ENCODE results near the gene C4B. TPM values are rescaled to one million over a fixed set of nuclear protein-coding genes. Genes with fewer than 3 reads are reported as not detected.

C4B gene
- total RNA-seq, 1 experiment from 2014 or later = 1.8 TPM

DNA sequence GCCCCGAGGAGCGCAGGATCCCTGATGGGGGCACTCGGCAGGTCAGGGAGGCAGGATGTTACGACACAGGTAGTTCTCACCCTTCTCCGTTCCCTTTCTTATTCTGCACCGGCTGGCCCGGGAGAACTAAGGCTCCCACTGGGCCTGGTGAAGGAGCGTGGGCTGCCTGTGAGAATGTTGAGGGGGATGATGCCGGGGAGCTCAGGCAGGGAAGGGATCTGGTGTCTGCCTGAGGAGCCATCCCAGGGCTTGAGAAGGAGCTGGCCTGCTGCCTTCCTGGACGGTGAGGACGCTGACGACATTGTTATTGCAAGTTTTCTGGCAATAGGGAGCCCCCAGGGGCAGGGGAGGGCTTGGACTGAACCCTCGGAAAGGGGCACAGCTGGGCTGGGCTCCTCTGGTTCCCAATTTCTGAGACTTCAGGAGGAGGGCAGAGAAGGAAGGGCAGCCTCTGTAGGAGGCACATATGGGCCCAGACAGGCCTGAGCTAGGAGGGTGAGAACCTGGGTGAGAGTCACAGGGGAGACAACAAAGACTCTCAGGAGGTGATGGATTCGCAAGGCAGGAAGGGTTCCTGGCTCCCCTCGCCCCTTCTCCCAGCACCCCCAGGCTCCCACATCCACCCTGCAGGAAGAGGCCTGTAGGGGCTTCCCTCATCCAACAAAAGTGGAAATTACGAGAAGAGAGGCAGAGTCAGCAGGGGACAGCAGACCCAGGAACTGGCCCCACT, 56.4 kb downstream of the C4B start:
- Histone ChIP-seq H3K4me1 (peaks cover 37% of the 10 kb centered on the region), H3K9me3 (replicated peaks) (no peaks in the 10 kb centered on the region), H3K36me3 (no peaks in the 10 kb centered on the region), H3K27ac (no peak overlapping the region), H3K27me3 (no peaks in the 10 kb centered on the region), H3K4me3 (no peak overlapping the region)
- DNase-seq = no peak

DNA sequence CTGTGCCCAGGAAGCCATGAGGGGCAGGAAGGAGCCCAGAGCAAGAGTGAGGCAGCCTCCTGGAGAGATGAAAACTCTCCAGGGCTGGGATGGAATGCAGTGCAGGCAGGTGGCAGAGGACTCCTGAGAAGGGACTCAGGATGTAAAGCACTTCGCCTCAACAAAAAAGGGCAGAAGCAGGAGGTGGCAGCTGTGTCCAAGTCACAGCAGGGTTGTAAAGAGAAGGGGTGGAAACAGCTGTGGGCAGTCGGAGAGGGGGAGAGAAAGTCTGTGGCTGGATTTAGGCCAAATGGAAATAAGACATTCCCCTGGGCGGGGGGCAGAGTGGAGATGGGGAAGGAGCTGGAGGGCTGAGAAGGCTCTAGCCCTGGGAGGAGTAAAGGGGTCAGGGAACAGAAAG, 58.5 kb downstream of the C4B start:
- DNase-seq = peak; percentile 77 to 87
- Histone ChIP-seq H3K27ac (peak overlapping the region; percentile 19; the same call in 1 of the 2 replicates), H3K36me3 (no peaks in the 10 kb centered on the region), H3K4me3 (no peak overlapping the region), H3K9me3 (replicated peaks) (no peaks in the 10 kb centered on the region), H3K4me1 (peaks cover 48% of the 10 kb centered on the region), H3K27me3 (no peaks in the 10 kb centered on the region)

DNA sequence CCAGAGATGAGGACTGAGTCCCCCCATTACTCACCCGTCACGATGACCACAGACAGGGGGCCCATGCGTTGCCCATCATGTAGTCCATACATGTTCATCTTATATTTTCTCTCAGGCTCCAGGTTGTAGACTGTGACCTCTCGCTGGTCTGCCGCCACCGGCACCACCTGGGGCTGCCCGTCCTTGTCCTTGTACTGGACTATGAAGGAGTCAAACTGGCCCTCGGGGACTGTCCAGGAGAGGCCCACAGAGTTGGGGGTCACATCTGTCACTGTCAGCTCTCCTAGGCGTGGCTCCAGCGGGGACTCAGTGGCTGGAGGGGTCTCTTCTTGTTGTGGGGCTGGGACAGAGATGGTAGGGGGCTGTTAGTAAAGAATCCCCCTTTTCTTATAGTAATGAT, 59.0 kb downstream of the C4B start:
- peaks cover 48% of the 10 kb centered on the region for H3K4me1 ChIP-seq
- H3K9me3 ChIP-seq (replicated peaks) = no peaks in the 10 kb centered on the region
- H3K36me3 ChIP-seq = no peaks in the 10 kb centered on the region
- H3K27ac ChIP-seq = peak overlapping the region; percentile 19; the same call in 1 of the 2 replicates
- H3K27me3 ChIP-seq = no peaks in the 10 kb centered on the region
- no peak overlapping the region for H3K4me3 ChIP-seq
- no peak for DNase-seq

DNA sequence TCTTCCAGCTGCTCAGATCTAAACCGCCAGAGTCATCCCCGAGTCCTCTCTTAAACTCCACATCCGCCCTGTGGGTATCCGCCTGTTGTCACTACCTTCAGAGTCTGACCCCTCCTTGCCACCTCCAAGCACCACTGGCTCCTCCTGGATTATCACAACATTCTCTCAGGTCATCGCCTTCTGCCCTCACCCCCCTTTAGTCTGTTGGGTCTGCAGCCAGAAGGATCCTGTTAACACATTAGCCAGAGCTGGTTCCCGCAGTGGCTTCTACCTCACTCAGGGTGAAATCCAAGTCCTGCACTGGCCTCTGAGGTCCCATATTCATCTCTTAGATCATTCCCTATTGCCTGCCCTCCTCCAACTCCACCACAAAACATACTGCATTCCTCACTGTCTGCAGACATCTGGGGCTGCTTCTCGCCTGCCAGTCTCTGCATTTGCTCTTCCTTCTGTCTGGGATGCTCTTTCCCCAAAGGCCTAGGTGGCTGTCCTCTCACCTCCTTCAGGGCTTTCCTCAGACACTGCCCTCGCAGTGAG, 60.5 kb downstream of the C4B start:
- peak; percentile 61 to 69 for DNase-seq
- H3K4me3 ChIP-seq = no peak overlapping the region
- H3K9me3 ChIP-seq (replicated peaks) = no peaks in the 10 kb centered on the region
- H3K27ac ChIP-seq = peak overlapping the region; percentile 70
- H3K36me3 ChIP-seq = no peaks in the 10 kb centered on the region
- H3K27me3 ChIP-seq = no peaks in the 10 kb centered on the region
- peaks cover 48% of the 10 kb centered on the region for H3K4me1 ChIP-seq

DNA sequence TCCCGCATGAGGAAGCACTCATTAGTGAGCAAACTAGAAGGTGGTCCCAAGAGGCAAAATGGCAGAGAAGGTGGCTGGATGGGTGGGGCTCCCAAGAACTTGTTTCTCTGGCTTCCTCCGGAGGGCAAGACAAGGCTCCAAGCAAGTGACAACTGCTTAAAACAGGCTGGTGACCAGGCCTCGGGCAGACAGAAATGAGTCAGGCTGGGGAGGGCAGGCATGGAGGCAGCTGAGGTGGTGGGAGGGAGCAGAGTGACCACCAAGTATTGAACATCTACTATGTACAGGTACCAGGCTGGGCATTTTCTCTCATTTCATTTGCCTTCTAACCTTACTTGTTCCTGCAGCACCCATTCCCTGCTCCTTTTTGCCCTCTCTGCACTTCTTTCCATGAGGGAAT, 61.2 kb downstream of the C4B start:
- Histone ChIP-seq H3K9me3 (replicated peaks) (no peaks in the 10 kb centered on the region), H3K27me3 (no peaks in the 10 kb centered on the region), H3K4me3 (no peak overlapping the region), H3K36me3 (no peaks in the 10 kb centered on the region), H3K27ac (peak overlapping the region; percentile 70), H3K4me1 (peaks cover 48% of the 10 kb centered on the region)
- peak; percentile 27 to 28 for DNase-seq

DNA sequence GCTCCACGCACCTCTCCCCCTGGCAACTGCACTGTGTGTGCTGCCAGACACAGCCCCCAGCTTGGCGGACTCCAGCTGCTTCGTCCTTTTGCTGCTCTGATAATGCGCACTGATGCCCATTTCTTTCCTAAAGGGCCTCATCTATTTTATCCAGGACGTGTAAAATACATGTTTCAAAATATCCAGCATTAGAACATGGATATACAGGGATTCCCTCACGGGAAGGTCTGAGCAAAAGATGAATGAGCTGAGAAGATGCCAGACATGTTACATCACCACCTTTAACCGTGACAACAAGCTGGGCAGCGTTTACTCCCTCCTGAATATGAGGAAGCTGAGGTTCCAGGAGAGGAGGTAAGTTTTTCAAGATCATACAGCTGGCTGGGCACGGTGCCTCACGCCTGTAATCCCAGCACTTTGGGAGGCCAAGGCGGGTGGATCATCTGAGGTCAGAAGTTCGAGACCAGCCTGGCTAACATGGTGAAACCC, 61.8 kb downstream of the C4B start:
- no peaks in the 10 kb centered on the region for H3K36me3 ChIP-seq
- DNase-seq = peak; percentile 52 to 62
- no peaks in the 10 kb centered on the region for H3K9me3 ChIP-seq (replicated peaks)
- H3K27me3 ChIP-seq = no peaks in the 10 kb centered on the region
- peaks cover 53% of the 10 kb centered on the region for H3K4me1 ChIP-seq
- no peak overlapping the region for H3K4me3 ChIP-seq
- H3K27ac ChIP-seq = peak overlapping the region; percentile 70

DNA sequence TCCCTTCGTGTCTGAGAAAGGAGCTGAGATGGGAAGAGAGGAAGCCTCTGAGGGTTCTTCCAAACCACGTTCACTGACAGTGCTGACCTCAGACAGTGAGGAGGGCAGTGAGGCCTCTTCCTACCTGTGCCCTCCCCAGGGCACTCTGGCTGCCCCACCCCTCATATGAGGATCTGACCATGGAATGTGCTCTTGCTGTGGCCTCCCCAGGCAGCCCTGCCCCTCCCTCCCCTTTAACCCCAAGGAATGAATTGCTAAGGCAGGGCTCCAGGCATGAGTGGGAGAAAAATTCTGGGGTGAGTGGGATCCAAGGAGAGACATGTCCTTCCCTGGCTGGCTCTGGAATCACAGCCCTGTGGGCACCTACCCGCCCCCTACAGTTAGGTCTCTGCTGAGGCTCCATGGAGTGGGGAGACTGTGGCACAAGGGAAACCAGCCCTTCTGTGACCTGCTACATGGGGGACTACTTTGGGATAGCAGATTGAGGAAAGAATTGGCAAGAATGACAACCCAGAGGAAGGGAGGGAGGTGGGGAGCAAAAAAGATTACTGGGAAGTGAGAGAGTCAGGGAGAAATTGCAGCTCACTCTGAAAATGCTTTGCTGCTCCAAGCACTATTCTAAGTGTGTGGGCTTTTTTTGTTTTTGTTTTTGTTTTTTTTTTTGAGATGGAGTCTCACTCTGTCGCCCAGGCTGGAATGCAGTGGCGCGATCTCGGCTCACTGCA, 65.1 kb downstream of the C4B start:
- Histone ChIP-seq H3K27ac (no peak overlapping the region), H3K4me3 (no peak overlapping the region), H3K9me3 (replicated peaks) (no peaks in the 10 kb centered on the region), H3K27me3 (no peaks in the 10 kb centered on the region), H3K36me3 (no peaks in the 10 kb centered on the region), H3K4me1 (peaks cover 31% of the 10 kb centered on the region)
- no peak for DNase-seq

DNA sequence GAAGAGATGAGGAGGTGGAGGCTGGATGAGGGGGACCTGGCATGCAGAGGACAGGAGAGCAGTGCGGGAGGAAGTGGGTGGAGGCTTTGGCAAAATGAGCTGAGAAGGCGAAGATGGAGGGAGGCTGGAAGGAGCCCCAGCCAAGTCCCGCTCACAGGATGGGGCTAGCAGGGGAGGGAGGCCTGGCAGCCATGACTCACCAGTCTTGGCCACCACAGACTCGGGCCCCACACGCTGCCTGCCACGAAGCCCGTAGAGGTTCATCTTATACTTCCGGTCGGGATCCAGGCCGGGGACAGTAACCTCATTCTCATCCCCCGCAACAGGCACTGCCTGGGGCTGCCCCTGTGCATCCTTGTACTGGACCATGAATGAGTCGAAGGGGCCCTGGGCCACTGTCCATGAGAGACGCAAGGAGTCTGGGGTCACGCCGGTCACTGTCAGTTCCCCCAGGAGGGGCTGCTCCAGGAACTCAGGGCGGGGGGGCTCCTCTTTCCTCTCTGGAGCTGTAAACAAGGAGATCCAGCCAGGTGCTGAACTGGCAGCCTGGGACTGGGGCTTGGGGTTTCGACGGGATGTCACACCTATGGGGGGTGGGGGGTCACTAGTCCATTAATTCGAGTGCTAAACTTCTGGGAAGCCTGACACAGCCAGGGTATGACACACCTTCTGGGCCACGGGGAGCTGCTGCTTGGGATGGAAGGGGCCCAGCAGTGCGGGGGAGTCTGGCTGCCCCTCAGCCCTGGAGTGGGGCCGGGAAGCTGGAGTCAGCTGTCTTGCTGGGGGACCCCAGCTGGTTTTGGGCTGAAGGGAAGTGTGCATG, 66.8 kb downstream of the C4B start:
- H3K9me3 ChIP-seq (replicated peaks) = no peaks in the 10 kb centered on the region
- no peak overlapping the region for H3K27ac ChIP-seq
- H3K4me1 ChIP-seq = peaks cover 16% of the 10 kb centered on the region
- H3K36me3 ChIP-seq = no peaks in the 10 kb centered on the region
- peak; percentile 75 to 76 for DNase-seq
- H3K27me3 ChIP-seq = no peaks in the 10 kb centered on the region
- H3K4me3 ChIP-seq = no peak overlapping the region

DNA sequence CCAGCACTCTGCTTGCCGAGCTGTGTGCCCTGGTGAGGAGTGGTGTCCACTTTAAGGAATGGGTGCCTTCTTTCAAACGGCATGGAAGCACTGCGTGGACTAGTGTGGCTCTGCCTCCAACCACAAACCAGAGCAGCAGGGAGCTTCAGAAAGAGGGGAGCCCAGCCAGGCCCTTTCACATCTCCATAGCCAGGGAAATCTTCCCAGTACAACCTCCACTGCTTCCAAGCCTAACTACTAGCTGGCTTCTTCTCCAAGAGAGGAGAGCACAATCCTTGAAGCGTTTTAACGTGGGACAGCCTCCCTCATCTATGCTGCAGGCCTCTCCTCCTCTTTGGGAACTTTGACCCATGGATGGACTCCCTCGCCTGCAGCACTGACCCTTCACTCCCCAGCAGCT, 67.9 kb downstream of the C4B start:
- Histone ChIP-seq H3K9me3 (replicated peaks) (no peaks in the 10 kb centered on the region), H3K36me3 (no peaks in the 10 kb centered on the region), H3K27me3 (no peaks in the 10 kb centered on the region), H3K27ac (no peak overlapping the region), H3K4me1 (peaks cover 9% of the 10 kb centered on the region), H3K4me3 (no peak overlapping the region)
- no peak for DNase-seq

DNA sequence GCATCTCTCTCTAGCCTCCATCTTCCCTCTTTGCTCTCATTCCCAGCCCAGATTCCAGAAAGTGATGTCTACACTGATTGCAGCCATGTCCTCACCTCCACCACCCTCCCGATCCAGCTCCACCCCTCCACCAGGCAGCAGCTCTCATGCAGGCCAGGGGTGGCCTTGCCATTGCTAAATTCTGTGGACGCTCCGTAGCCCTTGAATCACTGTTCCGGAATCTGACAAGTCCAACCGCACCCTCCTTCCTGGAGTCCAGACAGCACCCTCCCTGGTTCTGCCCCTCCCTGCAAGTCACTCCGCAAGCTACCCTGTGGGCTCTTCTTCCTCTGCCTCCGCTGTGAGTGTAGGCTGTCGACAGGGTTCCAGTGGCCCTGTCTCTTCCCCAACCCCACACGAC, 68.3 kb downstream of the C4B start:
- H3K4me1 ChIP-seq = peaks cover 9% of the 10 kb centered on the region
- H3K4me3 ChIP-seq = no peak overlapping the region
- H3K9me3 ChIP-seq (replicated peaks) = no peaks in the 10 kb centered on the region
- H3K36me3 ChIP-seq = no peaks in the 10 kb centered on the region
- no peak overlapping the region for H3K27ac ChIP-seq
- DNase-seq = no peak
- no peaks in the 10 kb centered on the region for H3K27me3 ChIP-seq

DNA sequence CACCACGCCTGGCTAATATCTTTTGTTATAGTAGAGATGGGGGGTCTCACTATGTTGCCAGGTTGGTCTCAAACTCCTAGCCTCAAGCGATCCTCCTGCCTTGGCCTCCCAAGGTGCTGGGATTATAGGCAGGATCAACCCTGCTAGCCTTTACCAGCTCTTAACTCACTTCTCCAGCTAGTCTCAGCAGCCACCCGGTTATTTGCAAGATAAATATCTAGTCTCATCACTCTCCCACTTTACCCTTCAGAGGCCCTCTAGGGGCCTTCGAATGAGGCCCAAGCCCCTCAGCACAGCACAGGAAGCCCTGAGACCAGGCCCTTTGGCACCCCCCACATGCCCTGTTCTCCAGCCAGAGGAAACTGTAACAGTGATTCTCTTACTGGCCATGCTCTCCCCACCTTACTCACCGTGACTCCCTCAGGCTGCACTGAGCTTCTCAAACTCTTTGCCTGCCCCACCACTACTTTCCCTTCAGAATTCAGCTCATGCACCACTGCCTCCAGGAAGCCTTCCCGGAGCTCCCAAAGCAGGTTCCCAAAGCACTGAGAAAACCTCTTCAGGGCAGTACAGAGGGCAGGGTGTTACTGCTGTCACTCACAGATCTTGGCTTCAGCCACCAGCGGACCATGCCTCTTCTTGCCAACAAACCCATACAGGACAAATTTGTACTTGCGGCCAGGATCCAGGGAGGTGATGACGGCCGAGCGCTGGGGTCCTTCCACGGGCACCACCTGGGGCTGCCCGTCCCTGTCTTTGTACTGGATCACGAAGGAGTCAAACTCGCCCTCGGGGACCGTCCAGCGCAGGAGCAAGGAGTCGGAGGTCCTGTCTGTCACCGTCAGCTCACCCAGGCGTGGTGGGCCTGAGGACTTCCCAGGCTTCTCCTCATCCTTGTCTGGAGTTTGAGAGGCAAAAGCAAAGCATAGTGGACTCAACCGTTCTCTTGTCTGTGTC, 69.5 kb downstream of the C4B start:
- H3K27ac ChIP-seq = no peak overlapping the region
- no peak for DNase-seq
- no peaks in the 10 kb centered on the region for H3K9me3 ChIP-seq (replicated peaks)
- no peaks in the 10 kb centered on the region for H3K27me3 ChIP-seq
- H3K4me3 ChIP-seq = no peak overlapping the region
- H3K36me3 ChIP-seq = no peaks in the 10 kb centered on the region
- peaks cover 9% of the 10 kb centered on the region for H3K4me1 ChIP-seq

DNA sequence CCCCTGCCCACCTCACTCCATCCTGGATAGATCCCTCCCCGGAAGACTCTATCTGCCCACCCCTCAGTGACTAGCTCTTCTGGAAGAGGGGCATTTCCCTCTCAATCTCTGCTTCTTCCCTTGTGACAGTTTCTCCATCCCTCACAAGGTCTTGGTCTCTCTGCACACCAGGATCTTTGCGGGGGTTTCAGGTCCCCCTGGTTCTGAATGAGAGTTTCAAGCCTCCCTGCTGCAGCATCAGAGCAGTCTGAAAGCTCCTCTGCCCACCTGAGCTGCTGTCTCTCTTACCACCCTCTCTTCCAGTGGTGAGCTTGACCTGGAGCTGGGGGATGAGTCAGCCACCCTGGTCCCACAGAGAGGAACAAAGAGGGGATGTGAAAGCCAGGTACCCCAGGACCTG, 70.2 kb downstream of the C4B start:
- DNase-seq = no peak
- Histone ChIP-seq H3K36me3 (no peaks in the 10 kb centered on the region), H3K4me3 (no peak overlapping the region), H3K9me3 (replicated peaks) (no peaks in the 10 kb centered on the region), H3K27me3 (no peaks in the 10 kb centered on the region), H3K4me1 (peaks cover 9% of the 10 kb centered on the region), H3K27ac (no peak overlapping the region)
